H1 (cell line): ENCODE results near the gene THG1L. TPM values are rescaled to one million over a fixed set of nuclear protein-coding genes. Genes with fewer than 3 reads are reported as not detected.

ENCODE experiments used
- GABPA ChIP-seq: IDR thresholded peaks from 2 replicates; pipeline ENCODE4 v1.6.1; 2011; ENCODE audit warnings: mild to moderate bottlenecking, low read length, moderate library complexity, borderline replicate concordance; ENCODE audit not compliant: insufficient read depth
- RFX5 ChIP-seq: IDR thresholded peaks from 2 replicates; pipeline ENCODE4 v1.6.1; 2011; ENCODE audit warnings: low read depth, low read length, improper control_type of control experiment, borderline replicate concordance
- SAP30 ChIP-seq: fragments of 300-600 bp; sonication (generic); IDR thresholded peaks from 2 replicates; pipeline ENCODE4 v1.7.1; 2012; ENCODE audit warnings: low read length, moderate library complexity, mild to moderate bottlenecking, inconsistent platforms; ENCODE audit not compliant: insufficient read depth, insufficient replicate concordance
- SP4 ChIP-seq: IDR thresholded peaks from 2 replicates; pipeline ENCODE4 v1.6.1; 2012; ENCODE audit warnings: low read length, inconsistent platforms
- TCF12 ChIP-seq: IDR thresholded peaks from 2 replicates; pipeline ENCODE4 v1.6.1; 2011; ENCODE audit warnings: low read depth, mild to moderate bottlenecking, low read length
- polyA plus RNA-seq, 7 experiments: library from polyadenylated mRNA; depleted of rRNA in 3 of 7; stranded (reverse) in 5 of 7; unstranded in 2 of 7; fragments of >200 nt in 5 of 7; fragments of 200-250 nt in 2 of 7; gene quantifications; 1 replicate in 5 of 7; 2 replicates in 1 of 7; 4 replicates in 1 of 7; pipeline versions ENCODE4 v1.2.1 to v1.2.3, GENCODE V29; 2011 to 2013; ENCODE audit warnings: missing spikeins in 2 of 7, mixed read lengths in 2 of 7
- total RNA-seq: library from RNA; stranded (reverse); fragmentation: NEBNext Ultra II Directional; extraction: Animal tissue kit (Norgen Biotek cat#: 25700); gene quantifications from 2 replicates; pipeline ENCODE4 v1.2.1, GENCODE V29; 2021
- TF ChIP-seq, protein P1 (sequence below): fragments of 300-600 bp; sonication (generic); IDR thresholded peaks from 2 replicates; pipeline ENCODE4 v1.7.1; 2012; ENCODE audit warnings: low read length, moderate library complexity, mild to moderate bottlenecking, inconsistent platforms; ENCODE audit not compliant: insufficient replicate concordance
- TF ChIP-seq, protein P2 (sequence below): IDR thresholded peaks from 2 replicates; pipeline ENCODE4 v1.6.1; 2012; ENCODE audit warnings: inconsistent platforms

Gene THG1L
- total and polyA plus RNA-seq, 2 of the 8 experiments (the other 6 are each of a cell fraction or from before 2014, with no cell fraction given): 8.1 to 12.4 TPM

DNA sequence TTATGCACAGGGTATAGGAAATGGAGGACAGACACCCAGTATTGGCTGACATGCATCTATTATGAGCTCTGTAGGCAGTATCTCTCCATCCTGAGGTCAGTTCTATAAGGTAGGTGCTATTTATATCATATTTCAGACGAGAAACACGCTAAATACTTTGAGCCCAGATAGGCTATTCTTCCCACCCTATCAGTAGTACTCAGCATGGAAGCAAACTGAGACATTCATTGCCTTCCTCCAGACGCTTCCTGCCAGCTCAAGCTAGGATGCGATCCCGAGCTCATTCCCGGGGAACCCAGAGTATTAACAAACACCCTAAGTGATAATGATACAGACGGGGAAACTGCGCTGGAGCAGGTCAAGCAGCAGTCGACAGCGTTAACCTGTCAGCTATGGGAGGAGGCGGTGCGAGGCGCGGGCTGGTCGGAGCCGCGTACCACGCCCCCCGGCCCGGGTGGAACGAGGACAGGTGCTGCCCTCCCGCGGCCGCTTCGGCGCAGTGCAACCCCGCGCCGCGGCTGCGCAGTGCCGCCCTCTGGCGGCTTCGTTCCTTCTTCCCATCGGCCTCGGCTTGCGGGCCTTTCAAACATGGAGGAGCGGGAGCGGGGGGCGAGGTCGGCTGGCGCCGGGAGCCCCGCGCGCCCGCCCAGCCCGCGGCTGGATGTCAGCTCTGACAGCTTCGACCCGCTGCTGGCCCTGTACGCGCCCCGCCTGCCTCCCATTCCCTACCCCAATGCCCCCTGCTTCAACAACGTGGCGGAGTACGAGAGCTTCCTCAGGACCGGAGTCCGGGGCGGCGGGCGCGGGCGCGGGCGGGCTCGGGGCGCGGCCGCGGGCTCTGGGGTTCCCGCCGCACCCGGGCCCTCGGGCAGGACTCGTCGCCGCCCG, 12.2 kb downstream of the THG1L start, which contains the start of gene LSM11 (continued):
- TF ChIP-seq, protein P1, sequence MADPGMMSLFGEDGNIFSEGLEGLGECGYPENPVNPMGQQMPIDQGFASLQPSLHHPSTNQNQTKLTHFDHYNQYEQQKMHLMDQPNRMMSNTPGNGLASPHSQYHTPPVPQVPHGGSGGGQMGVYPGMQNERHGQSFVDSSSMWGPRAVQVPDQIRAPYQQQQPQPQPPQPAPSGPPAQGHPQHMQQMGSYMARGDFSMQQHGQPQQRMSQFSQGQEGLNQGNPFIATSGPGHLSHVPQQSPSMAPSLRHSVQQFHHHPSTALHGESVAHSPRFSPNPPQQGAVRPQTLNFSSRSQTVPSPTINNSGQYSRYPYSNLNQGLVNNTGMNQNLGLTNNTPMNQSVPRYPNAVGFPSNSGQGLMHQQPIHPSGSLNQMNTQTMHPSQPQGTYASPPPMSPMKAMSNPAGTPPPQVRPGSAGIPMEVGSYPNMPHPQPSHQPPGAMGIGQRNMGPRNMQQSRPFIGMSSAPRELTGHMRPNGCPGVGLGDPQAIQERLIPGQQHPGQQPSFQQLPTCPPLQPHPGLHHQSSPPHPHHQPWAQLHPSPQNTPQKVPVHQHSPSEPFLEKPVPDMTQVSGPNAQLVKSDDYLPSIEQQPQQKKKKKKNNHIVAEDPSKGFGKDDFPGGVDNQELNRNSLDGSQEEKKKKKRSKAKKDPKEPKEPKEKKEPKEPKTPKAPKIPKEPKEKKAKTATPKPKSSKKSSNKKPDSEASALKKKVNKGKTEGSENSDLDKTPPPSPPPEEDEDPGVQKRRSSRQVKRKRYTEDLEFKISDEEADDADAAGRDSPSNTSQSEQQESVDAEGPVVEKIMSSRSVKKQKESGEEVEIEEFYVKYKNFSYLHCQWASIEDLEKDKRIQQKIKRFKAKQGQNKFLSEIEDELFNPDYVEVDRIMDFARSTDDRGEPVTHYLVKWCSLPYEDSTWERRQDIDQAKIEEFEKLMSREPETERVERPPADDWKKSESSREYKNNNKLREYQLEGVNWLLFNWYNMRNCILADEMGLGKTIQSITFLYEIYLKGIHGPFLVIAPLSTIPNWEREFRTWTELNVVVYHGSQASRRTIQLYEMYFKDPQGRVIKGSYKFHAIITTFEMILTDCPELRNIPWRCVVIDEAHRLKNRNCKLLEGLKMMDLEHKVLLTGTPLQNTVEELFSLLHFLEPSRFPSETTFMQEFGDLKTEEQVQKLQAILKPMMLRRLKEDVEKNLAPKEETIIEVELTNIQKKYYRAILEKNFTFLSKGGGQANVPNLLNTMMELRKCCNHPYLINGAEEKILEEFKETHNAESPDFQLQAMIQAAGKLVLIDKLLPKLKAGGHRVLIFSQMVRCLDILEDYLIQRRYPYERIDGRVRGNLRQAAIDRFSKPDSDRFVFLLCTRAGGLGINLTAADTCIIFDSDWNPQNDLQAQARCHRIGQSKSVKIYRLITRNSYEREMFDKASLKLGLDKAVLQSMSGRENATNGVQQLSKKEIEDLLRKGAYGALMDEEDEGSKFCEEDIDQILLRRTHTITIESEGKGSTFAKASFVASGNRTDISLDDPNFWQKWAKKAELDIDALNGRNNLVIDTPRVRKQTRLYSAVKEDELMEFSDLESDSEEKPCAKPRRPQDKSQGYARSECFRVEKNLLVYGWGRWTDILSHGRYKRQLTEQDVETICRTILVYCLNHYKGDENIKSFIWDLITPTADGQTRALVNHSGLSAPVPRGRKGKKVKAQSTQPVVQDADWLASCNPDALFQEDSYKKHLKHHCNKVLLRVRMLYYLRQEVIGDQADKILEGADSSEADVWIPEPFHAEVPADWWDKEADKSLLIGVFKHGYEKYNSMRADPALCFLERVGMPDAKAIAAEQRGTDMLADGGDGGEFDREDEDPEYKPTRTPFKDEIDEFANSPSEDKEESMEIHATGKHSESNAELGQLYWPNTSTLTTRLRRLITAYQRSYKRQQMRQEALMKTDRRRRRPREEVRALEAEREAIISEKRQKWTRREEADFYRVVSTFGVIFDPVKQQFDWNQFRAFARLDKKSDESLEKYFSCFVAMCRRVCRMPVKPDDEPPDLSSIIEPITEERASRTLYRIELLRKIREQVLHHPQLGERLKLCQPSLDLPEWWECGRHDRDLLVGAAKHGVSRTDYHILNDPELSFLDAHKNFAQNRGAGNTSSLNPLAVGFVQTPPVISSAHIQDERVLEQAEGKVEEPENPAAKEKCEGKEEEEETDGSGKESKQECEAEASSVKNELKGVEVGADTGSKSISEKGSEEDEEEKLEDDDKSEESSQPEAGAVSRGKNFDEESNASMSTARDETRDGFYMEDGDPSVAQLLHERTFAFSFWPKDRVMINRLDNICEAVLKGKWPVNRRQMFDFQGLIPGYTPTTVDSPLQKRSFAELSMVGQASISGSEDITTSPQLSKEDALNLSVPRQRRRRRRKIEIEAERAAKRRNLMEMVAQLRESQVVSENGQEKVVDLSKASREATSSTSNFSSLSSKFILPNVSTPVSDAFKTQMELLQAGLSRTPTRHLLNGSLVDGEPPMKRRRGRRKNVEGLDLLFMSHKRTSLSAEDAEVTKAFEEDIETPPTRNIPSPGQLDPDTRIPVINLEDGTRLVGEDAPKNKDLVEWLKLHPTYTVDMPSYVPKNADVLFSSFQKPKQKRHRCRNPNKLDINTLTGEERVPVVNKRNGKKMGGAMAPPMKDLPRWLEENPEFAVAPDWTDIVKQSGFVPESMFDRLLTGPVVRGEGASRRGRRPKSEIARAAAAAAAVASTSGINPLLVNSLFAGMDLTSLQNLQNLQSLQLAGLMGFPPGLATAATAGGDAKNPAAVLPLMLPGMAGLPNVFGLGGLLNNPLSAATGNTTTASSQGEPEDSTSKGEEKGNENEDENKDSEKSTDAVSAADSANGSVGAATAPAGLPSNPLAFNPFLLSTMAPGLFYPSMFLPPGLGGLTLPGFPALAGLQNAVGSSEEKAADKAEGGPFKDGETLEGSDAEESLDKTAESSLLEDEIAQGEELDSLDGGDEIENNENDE: no peak
- no peak for TF ChIP-seq RFX5
- TF ChIP-seq SAP30: no peak
- no peak for TF ChIP-seq GABPA
- TF ChIP-seq SP4: no peak
- TF ChIP-seq TCF12: 0 out of 2 replicates have a peak, but pooled peaks have one; percentile 22
- TF ChIP-seq, protein P2, sequence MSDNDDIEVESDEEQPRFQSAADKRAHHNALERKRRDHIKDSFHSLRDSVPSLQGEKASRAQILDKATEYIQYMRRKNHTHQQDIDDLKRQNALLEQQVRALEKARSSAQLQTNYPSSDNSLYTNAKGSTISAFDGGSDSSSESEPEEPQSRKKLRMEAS: peak; percentile 77
